GM23248 (cell line): ENCODE results near the gene IMPACT. TPM values are rescaled to one million over a fixed set of nuclear protein-coding genes. Genes with fewer than 3 reads are reported as not detected.

ENCODE experiments used
- DNase-seq: peaks from one replicate; pipeline ENCODE4 v3.0.0-alpha.2; 2015
- H2AFZ ChIP-seq: fragments of 200-600 bp; sonication (generic); 2 replicates; pipeline ENCODE4 v1.6.1; 2016; ENCODE audit warnings: antibody characterized with exemption
- H3F3A ChIP-seq: fragments of 200-600 bp; sonication (generic); 2 replicates; pipeline ENCODE4 v1.6.1; 2016; ENCODE audit warnings: mild to moderate bottlenecking, antibody characterized with exemption, mixed run types; ENCODE audit not compliant: insufficient read depth
- H3K27ac ChIP-seq: fragments of 200-600 bp; sonication (generic); 2 replicates; pipeline ENCODE4 v1.5.1; 2016; ENCODE audit warnings: mild to moderate bottlenecking
- H3K27me3 ChIP-seq: fragments of 200-600 bp; sonication (generic); replicated peaks from 2 replicates; pipeline ENCODE4 v1.6.1; 2016; ENCODE audit warnings: mild to moderate bottlenecking; ENCODE audit not compliant: insufficient read depth
- H3K36me3 ChIP-seq: fragments of 200-600 bp; sonication (generic); 2 replicates; pipeline ENCODE4 v1.6.1; 2016; ENCODE audit warnings: low read depth, mild to moderate bottlenecking
- H3K4me1 ChIP-seq: fragments of 200-600 bp; sonication (generic); 2 replicates; pipeline ENCODE4 v1.6.1; 2016; ENCODE audit warnings: mild to moderate bottlenecking; ENCODE audit not compliant: insufficient read depth
- H3K4me2 ChIP-seq: fragments of 200-600 bp; sonication (generic); one replicate; pipeline ENCODE4 v1.6.1; 2016; ENCODE audit warnings: mild to moderate bottlenecking; ENCODE audit not compliant: unreplicated experiment
- H3K4me3 ChIP-seq: fragments of 200-600 bp; sonication (generic); 2 replicates; pipeline ENCODE4 v1.5.1; 2016; ENCODE audit warnings: mild to moderate bottlenecking
- H3K79me2 ChIP-seq: fragments of 200-600 bp; sonication (generic); 2 replicates; pipeline ENCODE4 v1.6.1; 2016; ENCODE audit warnings: mild to moderate bottlenecking; ENCODE audit not compliant: insufficient read depth
- H3K9ac ChIP-seq: fragments of 200-600 bp; sonication (generic); 2 replicates; pipeline ENCODE4 v1.6.1; 2016; ENCODE audit warnings: mild to moderate bottlenecking
- H3K9me2 ChIP-seq: fragments of 200-600 bp; sonication (generic); 2 replicates; pipeline ENCODE4 v1.6.1; 2016; ENCODE audit warnings: mixed run types, mild to moderate bottlenecking, moderate library complexity; ENCODE audit not compliant: insufficient read depth
- H3K9me3 ChIP-seq: fragments of 200-600 bp; sonication (generic); one replicate; pipeline ENCODE4 v1.6.1; 2017; ENCODE audit warnings: low read depth
- H4K20me1 ChIP-seq: fragments of 200-600 bp; sonication (generic); 2 replicates; pipeline ENCODE4 v1.6.0; 2016; ENCODE audit not compliant: insufficient read depth
- EZH2 ChIP-seq: fragments of 200-600 bp; sonication (generic); IDR thresholded peaks from 2 replicates; pipeline ENCODE4 v1.6.1; 2018; ENCODE audit warnings: antibody characterized with exemption, mild to moderate bottlenecking; ENCODE audit not compliant: insufficient read depth, poor library complexity, severe bottlenecking
- EZH2phosphoT487 ChIP-seq: fragments of 200-600 bp; sonication (generic); IDR thresholded peaks from 2 replicates; pipeline ENCODE4 v1.6.1; 2018; ENCODE audit warnings: antibody characterized with exemption, moderate library complexity, mild to moderate bottlenecking, low read depth; ENCODE audit not compliant: insufficient read depth
- whole genome bisulfite sequencing, 2 experiments: methylation state at CpG; one replicate each; pipeline ENCODE4 v1.1.6; 2015 to 2017; ENCODE audit warnings: low lambda C conversion rate in 2 of 2, low coverage in 1 of 2; ENCODE audit errors: missing lambda C conversion rate in 2 of 2; 5-methylcytosine and 5-hydroxymethylcytosine counted together
- in situ Hi-C: fragments of 300-500 bp; cut with MboI; formaldehyde crosslinking; loops from 2 replicates; pipeline ENCODE4 v1.15.0; 2020
- polyA plus RNA-seq: library from polyadenylated mRNA; unstranded; fragments of >200 nt; fragmentation: Nextera tagmentation; extraction: Ambion mirVana; gene quantifications from 2 replicates; pipeline ENCODE4 v1.2.1, GENCODE V29; 2016
- total RNA-seq: library from RNA; depleted of rRNA; stranded (reverse); fragments of >200 nt; shearing (Covaris generic); gene quantifications from 2 replicates; pipeline ENCODE4 v1.2.3, GENCODE V29; 2014; rRNA removed

IMPACT gene
- total RNA-seq (61.5 and 66.0 TPM in 2 replicates), polyA plus RNA-seq (43.2 and 43.4 TPM in 2 replicates)

DNA sequence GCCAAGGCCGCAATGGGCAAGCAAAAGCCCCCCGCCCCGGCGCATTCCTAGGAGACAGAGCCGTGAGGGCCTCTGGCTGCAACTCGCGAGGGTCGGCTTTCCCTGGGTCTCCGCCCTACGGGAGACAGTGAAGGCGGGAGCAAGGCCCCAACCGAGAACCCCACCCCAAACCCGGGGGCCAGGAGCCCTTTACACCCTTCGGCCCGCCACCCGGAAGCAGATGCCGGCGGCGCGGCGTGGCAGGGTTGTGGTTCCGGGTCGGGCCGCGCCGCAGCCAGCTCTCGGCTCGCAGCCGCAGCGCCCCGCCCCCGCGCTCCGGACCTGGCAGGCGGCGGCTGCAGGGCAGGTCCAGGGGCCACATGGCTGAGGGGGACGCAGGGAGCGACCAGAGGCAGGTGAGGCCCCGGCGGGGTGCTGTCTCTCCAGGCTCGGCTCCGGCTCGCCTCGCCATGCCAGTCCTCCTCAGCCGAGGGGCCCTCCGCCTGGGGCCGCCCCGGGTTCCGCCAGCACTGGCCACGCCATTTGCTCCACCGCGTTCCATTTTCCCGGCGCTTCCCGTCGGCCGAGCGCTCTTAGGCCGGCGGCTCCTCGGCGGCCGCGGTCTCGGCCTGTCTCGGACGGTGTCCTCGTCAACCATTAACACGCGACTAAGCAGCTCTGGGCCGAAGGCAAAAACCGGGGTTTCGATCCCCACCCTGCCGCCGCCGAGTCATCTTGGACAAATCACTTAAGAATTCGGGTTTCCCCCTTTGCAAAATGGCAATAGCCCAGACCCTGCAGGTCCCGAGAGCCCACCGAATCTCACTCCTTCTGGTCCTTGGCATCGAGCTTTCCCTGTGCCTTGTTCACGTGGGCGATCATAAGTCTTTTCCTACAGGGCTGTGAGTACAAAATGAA, at the start of gene IMPACT:
Gene IMPACT (plus strand): TSS at position 273 of the 897 bp plus-strand sequence. CDS start 87 bp downstream, at position 360.
- DNase-seq = peak; percentile 91
- in situ Hi-C loops = no loop called here

GRCh38 chr18:24378598-24378997, 47.9 kb upstream of the IMPACT start:
- WGBS, 2 experiments = 64 to 76% methylated on average over 1 of the region's 1 CpG
- TF ChIP-seq EZH2 (no peak), EZH2phosphoT487 (no peak)
- H3K4me2 ChIP-seq = no peak overlapping the region
- H3K4me1 ChIP-seq = no peaks in the 10 kb centered on the region
- H3K4me3 ChIP-seq = no peak overlapping the region
- H3K9ac ChIP-seq = no peak overlapping the region
- no peaks in the 10 kb centered on the region for H3K36me3 ChIP-seq
- no peaks in the 10 kb centered on the region for H3K9me3 ChIP-seq
- no peaks in the 10 kb centered on the region for H3F3A ChIP-seq
- DNase-seq = no peak
- H4K20me1 ChIP-seq = no peaks in the 10 kb centered on the region
- in situ Hi-C loops = no loop called here
- no peak overlapping the region for H3K27ac ChIP-seq
- H3K27me3 ChIP-seq = no peaks in the 10 kb centered on the region
- H3K9me2 ChIP-seq = no peaks in the 10 kb centered on the region
- H2AFZ ChIP-seq = no peak overlapping the region
- no peaks in the 10 kb centered on the region for H3K79me2 ChIP-seq

More for the DNA sequence above, at the start of gene IMPACT:
- Histone ChIP-seq H3K4me1 (peaks cover 6% of the 10 kb centered on the region; the same call in 1 of the 2 replicates), H3K4me2 (peak within 1 kb of the TSS; percentile 72), H2AFZ (peak within 1 kb of the TSS; percentile 100), H3K27me3 (no peaks in the 10 kb centered on the region), H3K4me3 (peak within 1 kb of the TSS; percentile 77), H4K20me1 (no peaks in the 10 kb centered on the region), H3K79me2 (peaks cover 13% of the 10 kb centered on the region), H3F3A (no peaks in the 10 kb centered on the region), H3K27ac (peak within 1 kb of the TSS; percentile 81), H3K9me2 (peaks cover 5% of the 10 kb centered on the region; the same call in 1 of the 2 replicates), H3K36me3 (no peaks in the 10 kb centered on the region), H3K9ac (peak within 1 kb of the TSS; percentile 93), H3K9me3 (no peaks in the 10 kb centered on the region)
- TF ChIP-seq EZH2 = no peak
- no peak for TF ChIP-seq EZH2phosphoT487
- 3 to 4% methylated on average over 55 to 79 of the region's 82 CpGs for WGBS, 2 experiments

GRCh38 chr18:24380163-24380747, 46.2 kb upstream of the IMPACT start:
- H4K20me1 ChIP-seq = no peaks in the 10 kb centered on the region
- H2AFZ ChIP-seq = no peak overlapping the region
- H3K36me3 ChIP-seq = no peaks in the 10 kb centered on the region
- no peak overlapping the region for H3K27ac ChIP-seq
- no peak overlapping the region for H3K9ac ChIP-seq
- H3K4me1 ChIP-seq = no peaks in the 10 kb centered on the region
- H3K27me3 ChIP-seq = no peaks in the 10 kb centered on the region
- no peaks in the 10 kb centered on the region for H3K79me2 ChIP-seq
- no peak for DNase-seq
- no peak for TF ChIP-seq EZH2
- TF ChIP-seq EZH2phosphoT487 = no peak
- no peak overlapping the region for H3K4me3 ChIP-seq
- in situ Hi-C loops = no loop called here
- no peaks in the 10 kb centered on the region for H3F3A ChIP-seq
- H3K9me2 ChIP-seq = no peaks in the 10 kb centered on the region
- H3K4me2 ChIP-seq = no peak overlapping the region
- H3K9me3 ChIP-seq = no peaks in the 10 kb centered on the region
- WGBS, 2 experiments = 96 to 97% methylated on average over 6 of the region's 6 CpGs

DNA sequence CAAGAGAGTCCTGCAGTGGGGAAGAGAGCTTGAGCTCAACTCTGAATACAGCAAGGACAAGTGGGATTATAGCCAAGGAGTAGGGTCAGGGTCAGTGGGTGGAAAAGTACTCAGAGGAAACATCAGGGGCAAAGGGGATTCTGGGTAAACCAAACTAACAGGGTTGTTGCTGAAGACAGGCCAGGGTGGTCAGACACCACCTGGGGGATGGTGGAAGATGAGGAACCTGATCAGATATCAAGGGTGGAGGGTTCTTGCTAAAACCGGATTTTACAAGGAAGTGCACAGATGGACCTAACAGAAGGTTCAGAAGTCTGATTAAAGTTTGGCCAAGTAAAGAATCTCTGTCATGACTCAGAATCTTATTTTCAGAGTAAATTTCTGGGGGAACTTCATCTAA, 45.3 kb upstream of the IMPACT start:
- TF ChIP-seq EZH2phosphoT487 = no peak
- no peak for TF ChIP-seq EZH2
- Histone ChIP-seq H3K27ac (no peak overlapping the region), H3K27me3 (no peaks in the 10 kb centered on the region), H3K4me3 (no peak overlapping the region), H3K4me2 (no peak overlapping the region), H3K4me1 (no peaks in the 10 kb centered on the region), H2AFZ (no peak overlapping the region), H3K9ac (no peak overlapping the region), H4K20me1 (no peaks in the 10 kb centered on the region), H3K36me3 (no peaks in the 10 kb centered on the region), H3K9me2 (no peaks in the 10 kb centered on the region), H3F3A (no peaks in the 10 kb centered on the region), H3K9me3 (no peaks in the 10 kb centered on the region), H3K79me2 (no peaks in the 10 kb centered on the region)
- in situ Hi-C loops = no loop called here
- no peak for DNase-seq
- 86 to 100% methylated on average over 1 of the region's 1 CpG for WGBS, 2 experiments
